NT2/D1 (cell line): ENCODE data around the gene DENND6A.

Experiments used
- SUZ12 ChIP-seq: IDR thresholded peaks from 2 replicates; pipeline ENCODE4 v1.6.1; 2011; ENCODE audit not compliant: insufficient read length, insufficient read depth; ENCODE audit errors: extremely low read depth
- YY1 ChIP-seq: IDR thresholded peaks from 2 replicates; pipeline ENCODE4 v1.6.1; 2011; ENCODE audit not compliant: insufficient read length, insufficient read depth
- ZNF274 ChIP-seq: IDR thresholded peaks from 2 replicates; pipeline ENCODE4 v1.6.1; 2011; ENCODE audit warnings: mild to moderate bottlenecking, low read depth, low read length

DNA sequence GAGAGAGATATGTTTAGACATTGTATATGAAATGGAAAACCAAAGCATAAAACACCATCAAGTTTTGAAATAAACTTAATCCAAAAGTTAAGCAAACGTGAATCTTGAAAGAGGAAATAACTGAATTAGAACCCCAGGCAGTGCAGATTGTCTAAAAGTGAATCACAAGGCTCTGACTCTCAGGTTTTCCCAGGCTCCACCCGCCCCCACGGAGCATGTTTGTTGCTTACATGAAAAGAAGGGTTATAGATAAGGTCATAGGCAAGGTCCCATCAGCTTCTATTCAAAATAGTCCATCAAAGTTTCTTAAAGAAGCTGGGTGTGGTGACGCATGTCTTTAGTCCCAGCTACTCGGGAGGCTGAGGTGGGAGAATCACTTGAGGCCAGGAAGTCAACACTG is 34.2 kb upstream of the DENND6A start:
- no peak for TF ChIP-seq ZNF274
- TF ChIP-seq SUZ12: no peak
- TF ChIP-seq YY1: no peak
